CD14-positive monocyte (primary cell): ENCODE results near the gene KIRREL3. TPM values are rescaled to one million over a fixed set of nuclear protein-coding genes. Genes with fewer than 3 reads are reported as not detected.

Source experiments
- DNase-seq, 3 donors: peaks; one replicate each; pipeline ENCODE4 v3.0.0-alpha.2; 2011 to 2022
- H2AFZ ChIP-seq: 2 replicates; pipeline ENCODE4 v1.6.0; 2012; ENCODE audit warnings: mild to moderate bottlenecking, low read depth, low read length, inconsistent platforms; ENCODE audit not compliant: insufficient read depth, poor library complexity, severe bottlenecking
- H3K27ac ChIP-seq, 2 donors: 1 replicate in 1 of 2; 2 replicates in 1 of 2; pipeline ENCODE4 v1.5.1; 2012 to 2013; ENCODE audit warnings: low read length in 2 of 2, control low read depth in 1 of 2, inconsistent platforms in 1 of 2, low read depth in 1 of 2, mild to moderate bottlenecking in 1 of 2
- H3K27me3 ChIP-seq, 2 donors: one replicate each; pipeline versions ENCODE4 v1.6.0 to v1.6.1; 2011 to 2013; ENCODE audit warnings: low read length in 2 of 2; ENCODE audit not compliant: control insufficient read depth in 2 of 2, insufficient read depth in 2 of 2
- H3K36me3 ChIP-seq, 2 donors: replicated peaks in 1 of 2; 1 replicate in 1 of 2; 2 replicates in 1 of 2; pipeline versions ENCODE4 v1.5.1 to v1.6.1; 2012 to 2013; ENCODE audit warnings: low read length in 2 of 2, control low read depth in 1 of 2, inconsistent platforms in 1 of 2, mild to moderate bottlenecking in 1 of 2; ENCODE audit not compliant: insufficient read depth in 2 of 2, control insufficient read depth in 1 of 2
- H3K4me1 ChIP-seq, 2 donors: 1 replicate in 1 of 2; 2 replicates in 1 of 2; pipeline versions ENCODE4 v1.5.1 to v1.6.1; 2012 to 2013; ENCODE audit warnings: low read length in 2 of 2, control low read depth in 1 of 2, inconsistent platforms in 1 of 2, mild to moderate bottlenecking in 1 of 2, moderate library complexity in 1 of 2; ENCODE audit not compliant: insufficient read depth in 2 of 2, control insufficient read depth in 1 of 2
- H3K4me2 ChIP-seq: replicated peaks from 2 replicates; pipeline ENCODE3; 2012; ENCODE audit warnings: low read length, moderate library complexity, mild to moderate bottlenecking; ENCODE audit not compliant: poor library complexity, severe bottlenecking; ENCODE audit errors: extremely low read depth
- H3K4me3 ChIP-seq, 3 experiments: fragments of 200-600 bp in 1 of 3; sonication (generic) in 1 of 3; replicated peaks in 1 of 3; 1 replicate in 2 of 3; 2 replicates in 1 of 3; pipeline ENCODE4 v1.5.1; 2011 to 2013; ENCODE audit warnings: low read length in 3 of 3, mild to moderate bottlenecking in 3 of 3, control low read depth in 2 of 3, low read depth in 2 of 3, inconsistent platforms in 1 of 3, moderate library complexity in 1 of 3
- H3K79me2 ChIP-seq: 2 replicates; pipeline ENCODE4 v1.6.0; 2012; ENCODE audit warnings: mild to moderate bottlenecking, control low read depth, inconsistent platforms, low read length, moderate library complexity; ENCODE audit not compliant: insufficient read depth
- H3K9ac ChIP-seq: 2 replicates; pipeline ENCODE4 v1.6.0; 2017; ENCODE audit warnings: low read length, mild to moderate bottlenecking; ENCODE audit not compliant: insufficient read depth, poor library complexity, severe bottlenecking
- H3K9me3 ChIP-seq, 2 donors: replicated peaks in 1 of 2; 1 replicate in 1 of 2; 2 replicates in 1 of 2; pipeline versions ENCODE4 v1.5.1 to v1.6.1; 2012 to 2013; ENCODE audit warnings: low read length in 2 of 2, control low read depth in 1 of 2; ENCODE audit not compliant: control insufficient read depth in 1 of 2, insufficient read depth in 1 of 2
- H4K20me1 ChIP-seq: 2 replicates; pipeline ENCODE4 v1.6.0; 2012; ENCODE audit warnings: mild to moderate bottlenecking, low read length, control low read depth, moderate library complexity; ENCODE audit not compliant: insufficient read depth
- H3K27ac Mint-ChIP-seq, 7 donors: one replicate each; pipeline ENCODE4 v1.8.0; 2020; ENCODE audit warnings: mild to moderate bottlenecking in 7 of 7, mixed read lengths in 7 of 7, moderate library complexity in 6 of 7, inconsistent platforms in 2 of 7
- H3K27me3 Mint-ChIP-seq, 3 donors: one replicate each; pipeline ENCODE4 v1.8.0; 2021 to 2022; ENCODE audit warnings: low read depth in 3 of 3, mild to moderate bottlenecking in 3 of 3, mixed read lengths in 3 of 3, moderate library complexity in 3 of 3, inconsistent platforms in 1 of 3
- H3K36me3 Mint-ChIP-seq, 2 donors: one replicate each; pipeline ENCODE4 v1.8.0; 2020; ENCODE audit warnings: mixed read lengths in 2 of 2, inconsistent platforms in 1 of 2, mild to moderate bottlenecking in 1 of 2
- H3K4me1 Mint-ChIP-seq: one replicate; pipeline ENCODE4 v1.8.0; 2020; ENCODE audit warnings: mild to moderate bottlenecking, mixed read lengths
- H3K4me3 Mint-ChIP-seq, 2 donors: one replicate each; pipeline ENCODE4 v1.8.0; 2020; ENCODE audit warnings: mild to moderate bottlenecking in 2 of 2, mixed read lengths in 2 of 2, moderate library complexity in 1 of 2
- H3K9me3 Mint-ChIP-seq, 7 donors: one replicate each; pipeline ENCODE4 v1.8.0; 2020 to 2022; ENCODE audit warnings: mixed read lengths in 7 of 7, mild to moderate bottlenecking in 6 of 7, moderate library complexity in 6 of 7, inconsistent platforms in 2 of 7
- CTCF ChIP-seq: fragments of 200-600 bp; IDR thresholded peaks from one replicate; pipeline ENCODE4 v1.8.0; 2022; ENCODE audit warnings: antibody characterized with exemption, mild to moderate bottlenecking
- WGBS: methylation state at CpG from one replicate; pipeline ENCODE4 v1.1.5; 2013; ENCODE audit warnings: missing lambda C conversion rate; ENCODE audit not compliant: insufficient coverage; 5-methylcytosine and 5-hydroxymethylcytosine counted together
- intact Hi-C, 2 donors: fragments of 100-400 bp; cut with micrococcal nuclease; formaldehyde crosslinking; loops; one replicate each; pipeline versions ENCODE4 v1.15.0 to v1.15.1; 2023
- polyA plus RNA-seq, 3 donors: library from polyadenylated mRNA; depleted of rRNA in 1 of 3; unstranded in 2 of 3; stranded (reverse) in 1 of 3; fragments of 300-500 nt in 2 of 3; fragments of >200 nt in 1 of 3; fragmentation: Illumina TruSeq in 2 of 3; gene quantifications; 1 replicate in 2 of 3; 2 replicates in 1 of 3; pipeline ENCODE4 v1.2.3, GENCODE V29; 2012 to 2021

KIRREL3 gene
- polyA plus RNA-seq, 3 donors = not detected

GRCh38 chr11:126394036-126394435 is 606.5 kb downstream of the KIRREL3 start:
- Mint-ChIP-seq H3K27me3 (peaks cover 0 to 3% (median 2%) of the 10 kb centered on the region in 3 donors), H3K36me3 (peaks cover 0 to 7% of the 10 kb centered on the region in 2 donors), H3K27ac (no peak overlapping the region), H3K9me3 (no peaks in the 10 kb centered on the region), H3K4me3 (no peak overlapping the region), H3K4me1 (peaks cover 26% of the 10 kb centered on the region)
- DNase-seq = no peak
- intact Hi-C loops = loop anchor here in 1 of 2 donors (5.0 kb wide), 1 partner anchor 82 kb away; no protein-coding TSS in a partner anchor
- 95% methylated on average over 3 of the region's 3 CpGs for WGBS
- H3K4me3 ChIP-seq = no peak overlapping the region
- H3K27me3 ChIP-seq = no peaks in the 10 kb centered on the region
- no peaks in the 10 kb centered on the region for H3K36me3 ChIP-seq
- H3K9ac ChIP-seq = no peak overlapping the region
- H4K20me1 ChIP-seq = no peaks in the 10 kb centered on the region
- no peak overlapping the region for H3K4me2 ChIP-seq
- H3K9me3 ChIP-seq = no peaks in the 10 kb centered on the region
- no peak for TF ChIP-seq CTCF
- peaks cover 24 to 26% of the 10 kb centered on the region in 2 donors for H3K4me1 ChIP-seq
- peaks cover 49% of the 10 kb centered on the region for H3K79me2 ChIP-seq
- no peak overlapping the region for H3K27ac ChIP-seq
- no peak overlapping the region for H2AFZ ChIP-seq

DNA sequence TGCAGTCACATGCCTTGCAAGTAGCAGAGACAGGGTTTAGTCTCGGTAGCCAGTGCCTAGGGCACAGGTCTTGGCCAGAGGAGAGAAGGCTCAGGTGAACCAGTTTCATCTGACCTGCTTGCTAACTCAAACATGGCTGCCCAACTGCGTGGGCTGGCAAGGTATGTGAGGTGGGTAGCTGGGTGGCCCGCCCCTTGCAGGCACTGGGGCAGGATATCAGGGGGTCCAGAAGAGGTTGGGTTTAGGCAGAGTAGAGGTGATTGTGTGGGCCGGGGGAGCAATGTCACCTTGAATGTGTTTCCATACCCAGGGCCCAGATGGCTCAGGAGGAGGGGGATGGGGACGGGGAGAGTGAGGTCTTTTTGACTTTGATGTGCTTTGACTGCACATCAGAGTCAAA is 607.4 kb downstream of the KIRREL3 start:
- DNase-seq = no peak
- Histone ChIP-seq H4K20me1 (no peaks in the 10 kb centered on the region), H3K4me1 (peaks cover 24 to 26% of the 10 kb centered on the region in 2 donors), H3K4me3 (no peak overlapping the region), H3K27ac (no peak overlapping the region), H3K36me3 (no peaks in the 10 kb centered on the region), H3K9ac (no peak overlapping the region), H3K9me3 (no peaks in the 10 kb centered on the region), H3K27me3 (no peaks in the 10 kb centered on the region), H3K79me2 (peaks cover 53% of the 10 kb centered on the region), H2AFZ (no peak overlapping the region), H3K4me2 (no peak overlapping the region)
- H3K4me3 Mint-ChIP-seq = no peak overlapping the region
- H3K4me1 Mint-ChIP-seq = peaks cover 26% of the 10 kb centered on the region
- H3K27ac Mint-ChIP-seq = peak overlapping the region in 2 of 7 donors; percentile 29 to 50
- peaks cover 0 to 7% of the 10 kb centered on the region in 2 donors for H3K36me3 Mint-ChIP-seq
- intact Hi-C loops = loop anchor here in 1 of 2 donors (5.0 kb wide), 1 partner anchor 81 kb away; no protein-coding TSS in a partner anchor
- H3K27me3 Mint-ChIP-seq = peaks cover 0 to 3% (median 2%) of the 10 kb centered on the region in 3 donors
- no peak for TF ChIP-seq CTCF
- WGBS = 62% methylated on average over 4 of the region's 5 CpGs
- no peaks in the 10 kb centered on the region for H3K9me3 Mint-ChIP-seq
